HCT116 (cell line): Measurements from ENCODE around the gene PLCB1.

Source experiments
- CTCF ChIP-seq, 3 experiments: fragments of 200-600 bp in 1 of 3; sonication (generic) in 1 of 3; IDR thresholded peaks in 2 of 3; conservative IDR thresholded peaks in 1 of 3; 2 replicates each; pipeline ENCODE4 v1.5.1; 2012 to 2017; ENCODE audit warnings: low read depth in 2 of 3, low read length in 2 of 3, antibody characterized with exemption in 1 of 3, borderline replicate concordance in 1 of 3, control low read depth in 1 of 3, mild to moderate bottlenecking in 1 of 3, mixed read lengths in 1 of 3, mixed run types in 1 of 3, moderate library complexity in 1 of 3; ENCODE audit not compliant: insufficient read depth in 1 of 3
- EGR1 ChIP-seq: IDR thresholded peaks from 2 replicates; pipeline ENCODE4 v1.6.1; 2012; ENCODE audit warnings: low read depth
- EZH2 ChIP-seq: fragments of 200-600 bp; sonication (generic); IDR thresholded peaks from 2 replicates; pipeline ENCODE4 v1.6.1; 2017; ENCODE audit warnings: antibody characterized with exemption, mixed run types
- EZH2phosphoT487 ChIP-seq: fragments of 200-600 bp; IDR thresholded peaks from 2 replicates; pipeline ENCODE4 v1.6.1; 2018; ENCODE audit warnings: antibody characterized with exemption, borderline replicate concordance
- RAD21 ChIP-seq: IDR thresholded peaks from 2 replicates; pipeline ENCODE4 v1.6.1; 2012; ENCODE audit warnings: low read depth, mild to moderate bottlenecking
- SRF ChIP-seq: IDR thresholded peaks from 2 replicates; pipeline ENCODE4 v1.6.1; 2012; ENCODE audit warnings: low read depth
- YY1 ChIP-seq: IDR thresholded peaks from 2 replicates; pipeline ENCODE4 v1.6.1; 2011; ENCODE audit warnings: low read length, low read depth, moderate library complexity, mild to moderate bottlenecking; ENCODE audit not compliant: insufficient replicate concordance; ENCODE audit errors: extremely low read depth
- ZFX ChIP-seq: fragments of 450-650 bp; IDR thresholded peaks from 2 replicates; pipeline ENCODE4 v1.6.1; 2017
- ZNF274 ChIP-seq: fragments of 200-500 bp; sonication (Bioruptor generic); IDR thresholded peaks from 2 replicates; pipeline ENCODE4 v1.6.1; 2014; ENCODE audit warnings: mild to moderate bottlenecking, low read depth, low read length, inconsistent platforms

GRCh38 chr20:8368670-8369069 lies 236.6 kb downstream of the PLCB1 start:
- TF ChIP-seq CTCF (IDR thresholded peaks at IDR 0.05 in 2 of 3, conservative IDR thresholded peaks at IDR 0.05 in 1 of 3; ENCODE audit: borderline replicate concordance in 1 of 3, insufficient read depth in 1 of 3, low read depth in 2 of 3, low read length in 2 of 3) (no peak), ZNF274 (no peak), YY1 (no peak), RAD21 (no peak), EGR1 (no peak), EZH2phosphoT487 (no peak), EZH2 (no peak), ZFX (no peak), SRF (no peak)
